Measurements from ENCODE around the gene FFAR3. TPM values are rescaled to one million over a fixed set of nuclear protein-coding genes. Genes with fewer than 3 reads are reported as not detected.

Gene FFAR3
- total and polyA plus RNA-seq, 9 of the 15 experiments (the other 6 are each of a cell fraction or from before 2014, with no cell fraction given): not detected

GRCh38 chr19:35344511-35345031 is 13.7 kb upstream of the FFAR3 start:
- FAIRE-seq (no peak), ATAC-seq (no peak), DNase-seq (ENCODE audit: extremely low read depth in 1 of 4, low spot score in 3 of 4) (peak in 1 of 4 experiments; percentile 7)
- H3K9me1 ChIP-seq (ENCODE audit: control insufficient read depth, insufficient read depth, low read length): no peaks in the 10 kb centered on the region
- no peak overlapping the region; a peak in 1 of 4 replicates for H3K9ac ChIP-seq (ENCODE audit: insufficient read depth in 1 of 2, low read depth in 2 of 2, low read length in 2 of 2)
- WGBS (ENCODE audit: insufficient coverage, low coverage, missing lambda C conversion rate): 22% methylated on average over 17 of the region's 17 CpGs
- intact Hi-C loops (cut with micrococcal nuclease): no loop called here
- ChIA-PET CTCF (ENCODE audit: low intra/inter-chr PET ratio) (no interaction called here), POLR2A (interaction anchor here (0.5 to 0.7 kb wide), 4 partner anchors 27 to 401 kb away, joined by 3 read pairs; partner anchors contain the start of genes PSENEN and U2AF1L4)
- H3K9me3 ChIP-seq (replicated peaks; ENCODE audit: control insufficient read depth, insufficient read depth, low read depth, low read length): no peaks in the 10 kb centered on the region
- H3K4me3 ChIP-seq: no peak overlapping the region
- H3K27ac ChIP-seq (ENCODE audit: extremely low read depth, low read depth, low read length): no peak overlapping the region
- no peak overlapping the region for H3K4me2 ChIP-seq (ENCODE audit: insufficient read depth, low read length)
- no peak overlapping the region for H2AFZ ChIP-seq (ENCODE audit: low read depth, low read length)
- no TSS peak for BruUV-seq (replicated peaks)
- no peaks in the 10 kb centered on the region for H4K20me1 ChIP-seq (replicated peaks; ENCODE audit: control insufficient read depth, insufficient read depth, low read length)
- 0 out of 5 replicates have a peak, but pooled peaks cover 0 to 3% of the 10 kb centered on the region in 2 experiments for H3K27me3 ChIP-seq (ENCODE audit: control insufficient read depth in 2 of 2, insufficient read depth in 2 of 2, low read length in 2 of 2)
- TF ChIP-seq ZNF133 (CRISPR knock-in tag; IDR thresholded peaks at IDR 0.05) (no peak), PHTF2 (CRISPR knock-in tag; IDR thresholded peaks at IDR 0.05) (no peak), HLTF (IDR thresholded peaks at IDR 0.05) (no peak), SMAD2 (IDR thresholded peaks at IDR 0.05; ENCODE audit: low read depth, low read length) (no peak), TRIM25 (IDR thresholded peaks at IDR 0.05; ENCODE audit: borderline replicate concordance) (no peak), BDP1 (IDR thresholded peaks at IDR 0.05; ENCODE audit: insufficient read depth, insufficient read length) (no peak), NR3C1 (CRISPR knock-in tag; IDR thresholded peaks at IDR 0.05) (no peak), ZEB2 (IDR thresholded peaks at IDR 0.05) (no peak), NR2C1 (IDR thresholded peaks at IDR 0.05) (no peak), NR2C1 (tag; IDR thresholded peaks at IDR 0.05) (no peak), TAL1 (IDR thresholded peaks at IDR 0.05) (no peak), CEBPZ (IDR thresholded peaks at IDR 0.05; ENCODE audit: borderline replicate concordance, low read depth, low read length) (no peak), ZNF232 (CRISPR knock-in tag; IDR thresholded peaks at IDR 0.05) (no peak), BACH1 (tag; IDR thresholded peaks at IDR 0.05) (no peak), ILF3 (IDR thresholded peaks at IDR 0.05; ENCODE audit: borderline replicate concordance) (no peak)
- in situ Hi-C loops (cut with MboI): no loop called here
- H3K36me3 ChIP-seq (ENCODE audit: control insufficient read depth, insufficient read depth, low read length): no peaks in the 10 kb centered on the region
- H3K79me2 ChIP-seq (ENCODE audit: control insufficient read depth, insufficient read depth, low read length): no peaks in the 10 kb centered on the region
- H3K4me1 ChIP-seq (replicated peaks in 1 of 2; ENCODE audit: control insufficient read depth in 2 of 2, insufficient read depth in 2 of 2, low read length in 2 of 2): peaks cover 7 to 24% of the 10 kb centered on the region in 2 experiments; a peak in 3 of 5 replicates
